ENCODE data around the gene UNC13A.
A peak's percentile ranks its signal among the peaks of the same experiment; 100 is the strongest.
"Not testable (repeated sequence)": the region's sequence is repeated elsewhere in the genome, so short reads cannot be mapped to it uniquely, and the experiment has no call there.

Gene UNC13A

DNA sequence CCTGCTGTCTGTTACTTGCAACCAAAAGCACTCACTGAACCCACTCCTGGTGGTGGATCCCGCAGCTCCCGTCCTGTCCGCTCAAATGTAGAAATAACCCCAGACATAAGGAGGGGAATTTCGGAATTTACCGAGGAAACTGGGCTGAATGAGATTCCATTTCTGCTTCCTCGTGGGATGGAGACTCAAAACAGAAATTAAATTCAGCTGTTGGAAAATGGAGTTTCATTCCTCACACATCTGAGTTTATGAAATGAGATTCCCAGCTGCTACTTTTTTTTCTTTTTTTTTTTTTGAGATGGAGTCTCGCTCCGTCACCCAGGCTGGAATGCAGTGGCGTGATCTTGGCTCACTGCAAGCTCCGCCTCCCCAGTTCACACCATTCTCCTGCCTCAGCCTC, 88.4 kb downstream of the UNC13A start:
- no peak for DNase-seq

DNA sequence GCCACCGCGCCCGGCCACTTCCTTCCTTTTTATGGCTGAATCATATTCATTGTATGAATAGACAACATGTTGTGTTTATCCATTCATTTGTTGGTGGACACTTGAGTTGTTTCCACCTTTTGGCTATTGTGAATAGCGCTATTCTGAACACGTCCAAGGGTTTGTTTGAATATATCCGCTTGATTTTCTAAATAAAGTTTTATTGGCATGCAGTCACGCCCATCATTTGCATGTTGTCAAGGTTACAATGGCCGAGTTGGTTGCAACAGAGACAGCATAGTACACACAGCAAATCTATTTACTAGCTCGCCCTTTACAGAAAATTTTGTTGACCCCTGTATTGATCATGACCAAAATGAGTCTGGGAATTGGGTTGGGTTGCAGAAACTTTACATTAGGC, 89.2 kb downstream of the UNC13A start:
- DNase-seq: peak; percentile 50

DNA sequence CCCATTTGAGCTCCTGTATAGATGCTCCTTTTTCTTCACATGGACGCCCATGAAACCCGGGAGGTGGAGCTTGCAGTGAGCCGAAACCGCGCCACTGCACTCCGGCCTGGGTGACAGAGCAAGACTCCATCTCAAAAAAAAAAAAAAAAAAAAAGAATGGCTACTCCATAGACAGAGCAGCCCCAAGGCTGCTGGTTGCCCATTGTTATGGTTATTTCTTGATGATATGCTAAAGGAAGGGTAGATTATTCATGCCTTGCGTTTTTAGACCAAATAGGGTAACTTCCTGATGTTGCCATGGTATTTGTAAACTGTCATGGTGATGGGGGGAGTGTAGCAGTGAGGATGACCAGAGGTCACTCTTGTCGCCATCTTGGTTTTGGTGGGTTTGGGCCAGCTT, 90.1 kb downstream of the UNC13A start:
- DNase-seq: not testable (repeated sequence)

DNA sequence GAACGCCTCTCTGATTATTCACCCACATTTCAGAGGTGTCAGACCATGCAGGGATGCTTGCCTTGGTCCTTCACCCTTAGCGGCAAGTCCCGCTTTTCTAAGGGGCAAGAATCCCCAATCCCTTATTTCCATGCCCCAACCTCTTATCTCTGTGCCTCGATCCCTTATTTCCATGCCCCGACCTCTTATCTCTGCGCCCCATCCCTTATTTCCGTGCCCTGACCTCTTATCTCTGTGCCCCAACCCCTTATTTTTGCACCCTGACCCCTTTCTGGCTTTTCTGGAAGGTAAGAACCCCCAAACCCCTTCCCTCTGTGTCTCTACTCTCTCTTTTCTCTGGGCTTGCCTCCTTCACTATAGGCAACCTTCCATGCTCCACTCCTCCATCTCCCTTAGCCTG, 93.9 kb downstream of the UNC13A start:
- not testable (repeated sequence) for DNase-seq

DNA sequence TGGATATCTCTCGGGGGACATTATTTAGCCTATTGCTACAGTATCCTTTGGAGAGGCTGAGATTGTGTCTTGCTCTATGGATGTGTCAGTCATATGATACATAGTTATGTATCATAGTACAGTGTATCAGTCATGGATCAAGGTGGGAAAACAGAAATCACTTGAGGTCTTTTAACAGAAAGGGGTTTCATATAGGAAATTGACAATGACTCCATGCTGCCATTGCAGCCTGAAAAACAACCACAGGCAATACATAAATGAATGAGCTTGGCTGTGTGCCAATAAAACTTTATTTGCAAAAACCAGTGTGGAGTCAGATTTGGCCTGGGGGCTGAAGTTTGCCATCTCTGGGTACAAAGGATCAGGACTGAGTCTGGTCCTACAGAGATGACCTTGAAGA, 97.3 kb downstream of the UNC13A start:
- no peak for DNase-seq

DNA sequence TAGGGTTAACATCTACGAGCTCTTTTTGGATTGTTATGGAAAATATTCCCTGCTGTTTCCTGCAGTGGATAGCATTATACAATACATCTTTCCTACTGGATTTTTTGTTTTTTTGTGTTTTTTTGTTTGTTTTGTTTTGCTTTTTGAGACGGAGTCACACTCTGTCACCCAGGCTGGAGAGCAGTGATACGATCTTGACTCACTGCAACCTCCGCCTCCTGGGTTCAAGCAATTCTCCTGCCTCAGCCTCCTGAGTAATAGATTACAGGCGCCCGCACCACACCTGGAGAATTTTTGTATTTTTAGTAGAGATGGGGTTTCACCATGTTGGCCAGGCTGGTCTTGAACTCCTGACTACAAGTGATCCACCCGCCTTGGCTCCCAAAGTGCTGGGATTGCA, 102.8 kb downstream of the UNC13A start:
- DNase-seq: not testable (repeated sequence)

DNA sequence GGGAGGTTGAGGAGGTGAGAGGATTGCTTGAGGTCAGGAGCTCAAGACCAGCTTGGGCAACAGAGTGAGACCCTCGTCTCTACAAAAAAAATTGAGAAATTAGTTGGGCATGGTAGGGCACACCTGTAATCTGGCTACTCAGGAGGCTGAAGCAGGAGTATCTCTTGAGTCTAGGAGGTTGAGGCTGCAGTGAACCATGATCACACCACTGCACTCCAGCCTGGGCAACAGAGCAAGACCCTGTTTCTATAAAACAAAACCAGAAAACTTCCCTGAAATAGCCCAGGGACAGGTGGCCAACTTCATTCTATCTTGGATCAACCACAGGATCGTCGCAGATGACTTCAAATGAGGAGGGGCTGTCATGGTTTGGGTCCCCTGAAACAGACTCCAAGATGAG, 104.0 kb downstream of the UNC13A start:
- no peak for DNase-seq

DNA sequence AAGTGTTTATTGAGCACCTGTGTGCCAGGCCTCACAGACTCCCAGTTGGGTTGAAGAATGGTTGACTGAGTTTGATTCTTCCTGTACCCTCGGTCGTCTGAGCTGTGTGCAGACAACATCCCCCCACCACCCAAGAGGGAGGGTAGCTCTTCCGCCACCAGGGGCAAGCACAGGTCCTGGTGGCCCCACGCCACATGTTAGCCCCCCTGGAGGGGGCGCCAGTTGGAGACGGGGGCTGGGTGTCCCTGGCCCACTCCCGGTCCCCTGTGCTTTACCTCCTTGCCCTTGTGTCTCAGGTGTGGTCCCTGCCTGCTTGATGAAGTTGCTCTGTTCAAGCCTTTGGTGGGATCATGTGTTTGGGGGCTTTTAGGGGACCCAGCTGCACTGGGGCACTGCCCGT, 105.5 kb downstream of the UNC13A start:
- DNase-seq: no peak

DNA sequence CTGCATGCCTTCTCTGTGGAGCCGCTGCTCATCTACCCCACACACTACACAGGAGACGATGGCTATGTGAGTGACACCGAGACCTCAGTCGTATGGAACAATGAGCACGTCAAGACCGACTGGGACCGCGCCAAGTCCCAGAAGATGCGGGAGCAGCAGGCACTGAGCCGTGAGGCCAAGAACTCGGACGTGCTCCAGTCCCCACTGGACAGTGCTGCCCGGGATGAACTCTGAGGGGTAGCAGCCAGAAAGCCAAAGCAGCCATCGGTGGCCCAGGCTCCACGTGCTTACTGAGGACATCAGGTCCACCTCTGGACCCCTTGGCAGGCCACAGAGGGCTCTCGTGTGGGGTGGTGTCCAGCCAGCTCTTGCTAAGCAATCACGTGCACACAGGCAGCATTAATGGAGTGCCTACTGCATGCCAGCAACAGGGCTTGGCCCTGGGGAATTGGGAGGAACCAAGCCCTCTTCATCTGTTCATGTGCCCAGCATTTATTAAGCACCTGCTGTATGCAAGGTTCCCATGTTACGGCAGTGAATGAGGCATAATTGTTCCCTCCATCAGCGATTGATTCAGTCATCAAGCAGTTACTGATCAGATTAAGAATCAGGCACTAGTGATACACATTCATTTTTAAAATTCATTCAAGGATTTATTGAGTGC, 106.8 kb downstream of the UNC13A start:
- DNase-seq: no peak

DNA sequence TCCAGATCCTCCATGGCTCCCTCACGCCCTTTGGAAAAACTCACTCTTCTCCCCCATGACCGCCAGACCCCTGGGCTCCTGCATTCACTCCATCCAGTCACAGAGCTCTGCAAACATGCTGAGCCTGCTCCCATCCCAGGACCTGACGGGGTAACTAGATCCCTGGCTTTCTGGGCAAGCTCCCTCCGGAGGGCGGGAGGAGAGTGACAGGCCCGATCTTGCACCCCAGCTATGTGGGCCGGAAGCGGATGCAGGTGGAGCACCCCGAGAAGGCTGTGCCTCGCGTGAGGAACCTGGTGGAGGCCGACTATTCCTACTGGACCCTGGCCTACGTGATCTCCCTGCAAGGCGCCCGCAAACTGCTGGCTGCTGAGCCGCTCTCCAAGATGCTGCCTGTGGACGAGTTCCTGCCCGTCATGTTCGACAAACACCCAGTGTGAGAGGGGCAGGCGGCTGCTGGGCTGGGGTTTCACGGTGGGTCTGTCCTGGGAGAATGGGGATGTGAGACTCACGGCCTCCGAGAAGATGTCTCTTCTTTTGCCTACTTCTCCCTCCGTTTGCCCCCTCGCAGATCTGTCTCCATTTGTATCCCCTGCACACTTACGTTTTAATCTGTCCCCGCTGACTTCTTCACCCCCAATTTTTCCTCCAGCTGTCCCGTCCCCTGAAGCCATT, 107.5 kb downstream of the UNC13A start:
- DNase-seq: no peak

DNA sequence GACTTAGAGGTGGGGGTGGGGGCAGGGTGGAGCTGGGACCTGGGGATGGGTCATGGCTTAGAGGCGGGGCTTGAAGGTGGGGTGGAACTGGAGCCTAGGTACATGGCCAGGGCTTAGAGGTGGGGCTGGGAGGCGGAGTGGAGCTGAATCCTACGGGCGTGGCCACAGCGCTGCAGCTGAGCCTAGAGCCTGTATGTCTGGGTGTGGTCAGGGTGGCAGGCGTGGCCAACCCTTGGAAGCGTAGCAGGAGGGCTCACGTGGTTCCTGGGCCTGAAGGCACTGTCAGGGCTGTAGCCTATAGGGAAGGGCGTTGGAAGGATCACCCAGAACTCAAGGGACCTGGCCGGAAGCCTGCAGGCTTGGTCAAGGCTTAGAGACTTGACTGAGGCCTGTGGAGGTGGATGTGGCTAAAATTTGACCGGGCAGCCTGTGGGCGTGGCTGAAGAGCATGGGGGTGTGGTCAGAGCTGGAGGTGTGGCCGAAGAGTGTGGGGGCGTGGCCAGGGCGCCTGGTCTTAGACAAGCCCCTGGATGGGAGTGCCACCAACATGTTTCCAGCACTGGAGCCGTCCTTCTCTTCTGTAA, 108.4 kb downstream of the UNC13A start:
- DNase-seq: peak; percentile 67

DNA sequence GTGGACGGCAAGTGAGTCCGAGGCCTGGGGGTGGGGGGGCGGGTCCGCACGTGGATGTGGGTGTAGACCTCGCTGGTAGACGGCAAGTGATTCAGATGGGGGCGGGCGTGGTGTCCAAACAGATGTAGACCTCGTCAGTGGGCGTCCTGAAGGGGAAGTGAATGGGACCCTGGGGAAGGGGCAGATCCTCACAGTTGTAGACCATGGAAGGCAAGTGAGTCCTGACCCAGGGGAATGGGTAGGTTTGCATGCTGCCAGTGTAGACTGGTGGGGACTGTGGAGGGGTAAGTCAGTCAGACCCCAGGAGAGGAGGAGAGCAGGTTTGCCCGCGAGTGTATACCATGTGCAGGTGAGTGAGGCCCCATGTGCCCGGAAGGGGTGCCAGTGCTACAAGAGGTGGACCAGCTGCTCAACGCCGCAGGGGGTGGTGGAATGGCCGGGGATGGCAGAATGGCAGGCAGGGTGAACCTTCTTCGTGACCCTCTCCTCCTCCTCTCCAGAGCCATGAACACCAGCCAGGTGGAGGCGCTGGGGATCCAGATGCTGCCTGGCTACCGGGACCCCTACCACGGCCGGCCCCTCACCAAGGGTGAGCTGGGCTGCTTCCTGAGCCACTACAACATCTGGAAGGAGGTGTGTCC, 110.6 kb downstream of the UNC13A start:
- no peak for DNase-seq

DNA sequence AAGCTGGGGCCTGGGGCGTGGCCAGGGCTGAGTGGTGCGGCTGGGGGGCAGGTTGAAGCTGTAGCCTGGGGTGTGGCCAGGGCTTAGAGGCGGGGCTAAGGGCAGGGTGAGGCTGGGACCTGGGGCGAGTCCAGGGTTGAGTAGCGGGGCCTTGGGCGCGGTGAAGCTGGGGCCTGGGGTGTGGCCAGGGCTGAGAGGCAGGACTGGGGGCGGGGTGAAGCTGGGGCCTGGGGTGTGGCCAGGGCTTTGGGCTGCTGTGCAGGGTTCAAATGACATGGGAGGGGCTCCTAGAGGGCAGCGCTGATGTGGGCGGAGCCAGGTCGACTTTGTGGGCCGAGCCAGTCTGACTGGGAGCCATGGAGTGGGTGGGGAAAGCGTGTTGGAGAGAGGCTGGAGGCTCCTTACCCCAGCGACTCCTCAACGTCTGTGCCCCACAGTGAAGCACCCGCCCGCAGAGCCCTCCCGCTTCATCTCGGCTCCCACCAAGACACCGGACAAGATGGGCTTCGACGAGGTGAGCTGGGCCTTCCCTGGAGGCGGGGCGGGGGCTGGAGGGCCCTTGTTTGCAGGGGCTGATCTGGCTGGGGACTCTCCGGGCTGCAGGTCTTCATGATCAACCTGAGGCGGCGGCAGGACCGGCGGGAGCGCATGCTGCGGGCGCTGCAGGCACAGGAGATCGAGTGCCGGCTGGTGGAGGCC, 111.2 kb downstream of the UNC13A start:
- DNase-seq: peak; percentile 64

DNA sequence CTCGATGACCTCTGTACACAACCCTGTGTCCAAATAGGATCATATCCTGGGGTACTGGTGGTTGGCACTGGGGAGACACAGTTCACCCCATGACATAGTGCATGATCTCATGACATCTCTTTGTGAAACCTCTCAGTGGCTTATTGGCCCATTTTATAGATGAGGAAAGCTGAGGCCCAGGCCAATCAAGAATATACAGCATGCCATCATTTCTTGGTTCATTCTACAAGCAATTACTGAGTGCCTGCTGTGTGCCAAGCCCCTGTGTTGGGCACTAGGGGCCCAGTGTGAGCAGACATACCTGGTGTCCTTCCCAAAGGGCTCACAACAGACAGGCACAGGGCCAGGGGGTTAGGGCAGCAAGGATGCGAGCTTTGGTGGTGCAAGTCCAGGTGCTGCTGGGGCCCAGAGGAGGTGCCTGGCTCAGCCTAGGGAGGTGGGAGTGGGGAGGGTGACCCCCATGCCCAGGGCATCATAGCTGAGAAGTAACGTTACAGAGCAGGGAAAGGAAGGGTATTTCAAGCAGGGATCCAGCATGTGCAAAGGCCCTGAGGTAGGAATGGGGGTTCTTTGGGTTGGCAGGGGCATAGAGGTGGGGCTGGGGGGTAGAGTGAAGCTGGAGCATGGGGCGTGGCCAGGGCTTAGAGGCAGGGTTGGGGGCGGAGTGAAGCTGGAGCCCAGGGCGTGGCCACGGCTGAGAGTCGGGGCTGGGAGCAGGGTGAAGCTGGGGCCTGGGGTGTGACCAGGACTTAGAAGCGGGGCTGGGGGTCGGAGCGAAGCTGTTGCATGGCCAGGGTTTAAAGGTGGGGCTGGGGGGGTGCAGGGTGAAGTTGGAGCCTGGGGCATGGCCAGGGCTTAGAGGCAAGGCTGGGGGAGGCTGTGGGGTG, 112.0 kb downstream of the UNC13A start:
- DNase-seq: no peak

DNA sequence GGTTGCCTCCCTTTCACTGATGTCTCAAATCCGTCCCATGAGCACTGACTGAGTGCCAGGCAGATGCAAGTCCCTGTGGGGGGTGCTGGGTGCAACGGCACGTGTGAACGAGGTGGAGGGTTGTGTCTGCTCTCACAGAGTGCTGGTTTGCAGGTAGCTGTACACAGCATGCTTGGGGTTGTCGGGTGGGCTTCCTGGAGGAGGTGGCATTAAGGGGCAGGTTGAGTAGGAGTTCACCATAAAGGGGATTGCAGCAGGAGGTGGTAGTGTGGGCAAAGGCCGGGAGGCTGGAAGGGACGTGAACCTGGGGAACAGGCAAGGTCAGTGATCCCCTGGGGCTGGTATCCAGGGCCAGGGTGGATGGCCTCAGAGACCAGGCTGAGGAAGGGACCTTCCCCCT, 115.5 kb downstream of the UNC13A start:
- DNase-seq: no peak

DNA sequence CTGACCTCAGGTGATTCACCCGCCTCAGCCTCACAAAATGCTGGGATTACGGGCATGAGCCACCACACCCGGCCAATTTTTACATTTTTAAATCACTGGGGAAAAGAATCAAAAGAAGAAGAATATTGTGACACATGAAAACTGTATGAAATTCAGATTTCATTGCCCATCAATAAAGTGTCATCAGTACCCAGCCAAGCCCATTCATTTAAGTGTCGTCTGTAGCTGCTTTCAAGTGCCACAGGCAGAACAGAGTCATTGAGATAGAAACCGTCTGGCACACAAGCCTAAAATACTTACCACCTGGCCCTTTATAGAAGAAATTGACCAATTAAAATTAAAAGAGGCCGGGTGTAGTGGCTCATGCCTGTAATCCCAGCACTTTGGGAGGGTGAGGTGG, 117.4 kb downstream of the UNC13A start:
- no peak for DNase-seq

DNA sequence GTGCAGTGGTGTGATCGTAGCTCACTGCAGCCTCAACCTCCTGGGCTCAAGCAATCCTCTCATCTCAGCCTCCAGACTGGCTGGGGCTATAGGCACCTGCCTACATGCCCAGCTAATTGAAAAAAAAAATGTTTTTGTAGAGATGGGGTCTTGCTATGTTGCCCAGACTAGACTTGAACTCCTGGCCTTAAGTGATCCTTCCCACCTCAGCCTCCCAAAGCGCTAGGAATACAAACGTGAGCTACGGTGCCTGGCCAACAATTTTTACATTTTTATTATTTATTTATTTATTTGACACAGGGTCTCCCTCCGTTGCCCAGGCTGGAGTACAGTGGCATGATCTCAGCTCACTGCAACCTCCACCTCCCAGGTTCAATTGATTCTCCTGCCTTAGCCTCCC, 117.9 kb downstream of the UNC13A start:
- DNase-seq: not testable (repeated sequence)

DNA sequence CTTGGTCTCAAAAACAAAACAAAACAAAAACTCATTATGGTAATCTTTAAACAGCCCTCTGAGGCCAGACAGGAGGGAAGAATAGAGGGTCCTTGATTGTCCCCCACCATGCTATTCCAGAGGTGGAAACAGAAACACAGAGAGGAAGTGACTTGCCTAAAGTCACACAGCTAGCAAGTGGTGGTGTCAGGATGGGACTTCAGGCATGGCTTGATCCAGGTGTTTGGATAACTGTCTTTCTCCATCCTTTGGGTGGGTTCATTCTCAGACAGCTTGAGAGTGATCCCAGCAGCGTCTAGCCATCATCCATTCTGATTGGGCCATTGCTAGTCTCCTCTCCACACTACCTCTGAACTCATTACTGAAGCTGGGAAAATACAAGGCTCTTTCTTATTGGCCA, 120.2 kb downstream of the UNC13A start:
- DNase-seq: no peak

DNA sequence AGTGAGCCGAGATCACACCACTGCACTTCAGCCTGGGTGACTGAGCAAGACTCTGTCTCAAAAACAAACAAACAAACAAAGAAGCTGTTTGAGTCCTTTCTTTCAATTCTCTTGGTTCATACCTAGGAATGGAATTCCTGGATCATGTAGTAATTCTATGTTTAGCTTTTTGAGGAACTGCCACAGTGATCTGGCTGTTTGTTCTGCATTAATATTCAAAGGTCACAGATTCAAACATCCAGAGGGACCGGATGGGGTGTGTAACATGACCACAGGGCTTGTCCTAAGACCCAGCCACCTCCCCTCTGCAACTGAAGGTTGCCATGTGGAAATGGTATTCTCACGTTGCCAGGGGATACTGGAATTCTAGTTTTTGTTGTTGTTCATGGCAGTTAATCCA, 122.5 kb downstream of the UNC13A start:
- no peak for DNase-seq

DNA sequence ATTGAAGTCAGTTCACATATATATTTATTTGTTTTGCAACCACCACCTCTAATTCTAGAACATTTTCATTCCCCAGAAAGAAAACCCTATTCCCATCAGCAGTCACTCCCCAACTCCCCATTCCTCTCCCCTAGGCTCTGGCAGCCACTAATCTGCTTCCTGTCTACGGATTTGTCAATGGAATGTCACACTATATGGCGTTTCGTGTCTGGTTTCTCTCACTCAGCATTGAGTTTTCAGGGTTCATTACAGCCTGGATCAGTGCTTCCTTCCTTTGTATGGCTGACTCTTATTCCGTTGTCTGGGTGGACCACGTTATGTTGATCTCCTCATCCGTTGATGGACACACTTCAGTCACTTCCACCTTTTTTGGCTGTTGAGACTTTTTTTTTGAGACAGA, 123.4 kb downstream of the UNC13A start:
- no peak for DNase-seq

DNA sequence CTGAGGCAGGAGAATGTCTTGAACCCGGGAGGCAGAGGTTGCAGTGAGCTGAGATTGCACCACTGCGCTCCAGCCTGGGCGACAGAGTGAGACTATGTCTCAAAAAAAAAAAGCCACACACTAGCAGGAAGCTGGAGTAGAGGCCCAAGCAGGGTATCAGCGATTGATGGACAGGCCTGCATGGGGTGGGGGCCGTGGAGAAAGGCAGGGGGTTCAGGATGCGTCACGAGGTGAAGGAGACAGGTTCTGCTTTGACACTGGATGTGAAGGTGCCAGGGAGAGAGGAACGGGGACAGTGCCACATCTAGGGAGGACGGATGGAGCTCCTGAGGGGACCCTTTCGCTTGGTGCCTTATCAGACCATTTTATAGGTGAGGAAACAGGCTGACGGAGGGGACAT, 125.6 kb downstream of the UNC13A start:
- DNase-seq: no peak

DNA sequence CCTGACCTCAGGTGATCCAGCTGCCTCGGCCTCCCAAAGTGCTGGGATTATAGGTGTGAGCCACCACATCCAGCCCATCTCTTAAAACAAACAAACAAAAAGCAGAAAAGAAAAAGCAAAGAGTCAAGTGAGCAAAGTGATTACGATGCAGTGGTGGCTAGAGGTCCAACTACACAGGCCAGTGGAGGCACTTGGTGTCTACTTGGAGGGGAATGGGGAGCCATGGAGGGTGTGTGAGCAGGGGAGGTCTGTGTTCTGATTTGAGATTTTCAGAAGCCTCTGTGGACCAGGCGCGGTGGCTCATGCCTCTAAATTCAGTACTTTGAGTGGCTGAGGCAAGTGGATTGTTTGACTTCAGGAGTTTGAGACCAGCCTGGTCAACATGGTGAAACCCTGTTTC, 126.1 kb downstream of the UNC13A start:
- DNase-seq: no peak
